ENCODE measurements around the gene TSPAN11.
"Not testable (repeated sequence)": the region's sequence is repeated elsewhere in the genome, so short reads cannot be mapped to it uniquely, and the experiment has no call there.

DNA sequence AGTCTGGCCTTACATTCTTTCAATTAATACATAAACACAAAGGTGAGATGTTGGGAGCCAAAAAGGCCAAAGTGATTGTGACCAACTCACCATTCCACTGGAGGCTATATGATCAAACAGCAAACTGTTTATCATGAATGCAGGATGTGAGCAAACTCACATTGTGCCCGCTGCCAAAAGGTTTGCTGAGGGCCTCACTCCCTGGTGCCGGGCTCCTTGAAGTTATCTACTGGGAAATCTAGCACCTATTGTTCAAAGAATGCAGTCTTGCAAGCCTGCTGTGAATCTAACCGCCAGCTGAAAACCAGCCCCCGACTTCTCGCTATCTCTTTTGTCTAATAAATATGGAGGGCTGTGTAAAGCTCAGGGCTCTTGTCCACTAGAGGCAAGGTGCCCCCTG, 100.5 kb downstream of the TSPAN11 start:
- TF ChIP-seq EZH2phosphoT487 (conservative IDR thresholded peaks at IDR 0.05; ENCODE audit: low read length) = not testable (repeated sequence)
- TF ChIP-seq, protein P1, sequence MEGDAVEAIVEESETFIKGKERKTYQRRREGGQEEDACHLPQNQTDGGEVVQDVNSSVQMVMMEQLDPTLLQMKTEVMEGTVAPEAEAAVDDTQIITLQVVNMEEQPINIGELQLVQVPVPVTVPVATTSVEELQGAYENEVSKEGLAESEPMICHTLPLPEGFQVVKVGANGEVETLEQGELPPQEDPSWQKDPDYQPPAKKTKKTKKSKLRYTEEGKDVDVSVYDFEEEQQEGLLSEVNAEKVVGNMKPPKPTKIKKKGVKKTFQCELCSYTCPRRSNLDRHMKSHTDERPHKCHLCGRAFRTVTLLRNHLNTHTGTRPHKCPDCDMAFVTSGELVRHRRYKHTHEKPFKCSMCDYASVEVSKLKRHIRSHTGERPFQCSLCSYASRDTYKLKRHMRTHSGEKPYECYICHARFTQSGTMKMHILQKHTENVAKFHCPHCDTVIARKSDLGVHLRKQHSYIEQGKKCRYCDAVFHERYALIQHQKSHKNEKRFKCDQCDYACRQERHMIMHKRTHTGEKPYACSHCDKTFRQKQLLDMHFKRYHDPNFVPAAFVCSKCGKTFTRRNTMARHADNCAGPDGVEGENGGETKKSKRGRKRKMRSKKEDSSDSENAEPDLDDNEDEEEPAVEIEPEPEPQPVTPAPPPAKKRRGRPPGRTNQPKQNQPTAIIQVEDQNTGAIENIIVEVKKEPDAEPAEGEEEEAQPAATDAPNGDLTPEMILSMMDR (IDR thresholded peaks at IDR 0.05; ENCODE audit: insufficient read depth, low read length, poor library complexity, severe bottlenecking) = not testable (repeated sequence)

Measured in SU-DHL-6 (cell line).